Daoy (cell line): ENCODE results near the gene DHODH. TPM values are rescaled to one million over a fixed set of nuclear protein-coding genes. Genes with fewer than 3 reads are reported as not detected.
"Not testable (repeated sequence)": the region's sequence is repeated elsewhere in the genome, so short reads cannot be mapped to it uniquely, and the experiment has no call there.

Experiments
- DNase-seq: peaks from one replicate; pipeline ENCODE4 v3.0.0-alpha.2; 2015; ENCODE audit warnings: low read depth
- total RNA-seq: library from RNA; depleted of rRNA; stranded (reverse); fragments of >200 nt; shearing (Covaris generic); gene quantifications from 2 replicates; pipeline ENCODE4 v1.2.3, GENCODE V29; 2014; rRNA removed

Gene DHODH
- total RNA-seq, 1 experiment from 2014 or later, result 9.1 TPM

GRCh38 chr16:72054254-72054847 is 45.8 kb downstream of the DHODH start, which contains the start of gene HP:
Gene HP, plus strand, starts transcription at chr16:72054505. Its CDS starts 148 bp downstream, at chr16:72054653.
- not testable (repeated sequence) for DNase-seq

GRCh38 chr16:72055911-72056310 is 47.4 kb downstream of the DHODH start:
- no peak for DNase-seq

GRCh38 chr16:72057313-72057712 is 48.8 kb downstream of the DHODH start:
- not testable (repeated sequence) for DNase-seq

GRCh38 chr16:72059060-72059459 is 50.5 kb downstream of the DHODH start:
- DNase-seq, result not testable (repeated sequence)

- DNase-seq, result no peak
These were observed 51.9 kb downstream of the DHODH start for GRCh38 chr16:72060405-72060804.

GRCh38 chr16:72061564-72061963 is 53.0 kb downstream of the DHODH start:
- no peak for DNase-seq

GRCh38 chr16:72064361-72064894 is 55.9 kb downstream of the DHODH start:
- DNase-seq, result no peak

GRCh38 chr16:72066747-72067146 is 58.2 kb downstream of the DHODH start:
- peak; percentile 4 for DNase-seq

GRCh38 chr16:72068930-72069329 is 60.4 kb downstream of the DHODH start:
- no peak for DNase-seq

GRCh38 chr16:72072514-72073342 is 64.2 kb downstream of the DHODH start:
- DNase-seq, result no peak

- no peak for DNase-seq
These were observed 65.2 kb downstream of the DHODH start for GRCh38 chr16:72073560-72074230.

GRCh38 chr16:72075067-72075466 is 66.5 kb downstream of the DHODH start:
- not testable (repeated sequence) for DNase-seq

Other genes with a start within 250 kb of the DHODH start
- gene AP1G1, start 199.9 kb upstream of the DHODH start, total RNA-seq, result 32.0 and 41.9 TPM in 2 replicates
- 5.9 and 13.0 TPM in 2 replicates for gene ATXN1L, start 162.8 kb upstream of the DHODH start, total RNA-seq
- gene ZNF821, start 124.6 kb upstream of the DHODH start, total RNA-seq, result 3.5 and 4.5 TPM in 2 replicates
- gene IST1, start 113.2 kb upstream of the DHODH start, total RNA-seq, result 178 and 216 TPM in 2 replicates
- not detected in 2 replicates for gene PKD1L3, start 8.3 kb upstream of the DHODH start, total RNA-seq
- not detected in 2 replicates for gene HP, start 45.8 kb downstream of the DHODH start, total RNA-seq
- gene HPR, start 54.5 kb downstream of the DHODH start, total RNA-seq, result not detected in 2 replicates
- gene TXNL4B, start 84.9 kb downstream of the DHODH start, total RNA-seq, result 24.2 and 29.4 TPM in 2 replicates
- 47.9 and 70.0 TPM in 2 replicates for gene DHX38, start 85.1 kb downstream of the DHODH start, total RNA-seq
- gene PMFBP1, start 163.4 kb downstream of the DHODH start, total RNA-seq, result under 0.01 TPM in 1 of 2 replicates, not detected in the other